GM06990 (cell line): ENCODE measurements around the gene SPAG7.

Experiments
- DNase-seq: peaks from one replicate; pipeline ENCODE4 v3.0.0-alpha.2; 2011; ENCODE audit not compliant: insufficient read length; ENCODE audit errors: extremely low read depth
- H3K27me3 ChIP-seq: replicated peaks from 2 replicates; pipeline ENCODE4 v1.6.0; 2011; ENCODE audit warnings: low read length; ENCODE audit not compliant: control insufficient read depth, insufficient read depth
- H3K36me3 ChIP-seq: 2 replicates; pipeline ENCODE4 v1.5.1; 2011; ENCODE audit warnings: low read length; ENCODE audit not compliant: control insufficient read depth, insufficient read depth
- H3K4me3 ChIP-seq: replicated peaks from 2 replicates; pipeline ENCODE4 v1.5.1; 2011; ENCODE audit warnings: low read depth, mild to moderate bottlenecking, control low read depth, low read length
- CTCF ChIP-seq: IDR thresholded peaks from 2 replicates; pipeline ENCODE4 v1.5.1; 2011; ENCODE audit warnings: low read length, control low read depth, mild to moderate bottlenecking, inconsistent platforms; ENCODE audit not compliant: insufficient read depth, poor library complexity, severe bottlenecking

The SPAG7 gene

GRCh38 chr17:4944163-4944553, 23.5 kb downstream of the SPAG7 start:
- TF ChIP-seq CTCF, result no peak
- Histone ChIP-seq H3K4me3 (peak overlapping the region; percentile 100), H3K36me3 (peaks cover 24% of the 10 kb centered on the region), H3K27me3 (no peaks in the 10 kb centered on the region)
- DNase-seq, result no peak

GRCh38 chr17:4942760-4943508, 24.7 kb downstream of the SPAG7 start:
- no peak for TF ChIP-seq CTCF
- H3K4me3 ChIP-seq, result no peak overlapping the region
- H3K36me3 ChIP-seq, result peaks cover 28% of the 10 kb centered on the region
- no peaks in the 10 kb centered on the region for H3K27me3 ChIP-seq
- no peak for DNase-seq

GRCh38 chr17:4941319-4941610, 26.4 kb downstream of the SPAG7 start:
- Histone ChIP-seq H3K27me3 (no peaks in the 10 kb centered on the region), H3K4me3 (peak overlapping the region; percentile 89), H3K36me3 (peaks cover 30% of the 10 kb centered on the region)
- no peak for TF ChIP-seq CTCF
- DNase-seq, result no peak

GRCh38 chr17:4940555-4941318, 26.9 kb downstream of the SPAG7 start:
- H3K36me3 ChIP-seq, result peaks cover 28% of the 10 kb centered on the region
- no peaks in the 10 kb centered on the region for H3K27me3 ChIP-seq
- peak overlapping the region; percentile 89 for H3K4me3 ChIP-seq
- TF ChIP-seq CTCF, result no peak
- DNase-seq, result peak; percentile 66

- Histone ChIP-seq H3K4me3 (peak within 1 kb of the TSS; percentile 89), H3K36me3 (peaks cover 26% of the 10 kb centered on the region), H3K27me3 (no peaks in the 10 kb centered on the region)
- no peak for TF ChIP-seq CTCF
- peak; percentile 100 for DNase-seq
These were observed 27.6 kb downstream of the SPAG7 start, which contains the start of the genes RNF167 and SLC25A11 for GRCh38 chr17:4939796-4940554. RNF167 (plus strand) TSS chr17:4940268; CDS start chr17:4940910, 642 bp downstream. SLC25A11 (minus strand) TSS chr17:4940046; CDS start chr17:4939910, 136 bp downstream.
